G401 (cell line): Measurements from ENCODE around the gene NPPB. TPM values are rescaled to one million over a fixed set of nuclear protein-coding genes. Genes with fewer than 3 reads are reported as not detected.

Experiments used
- DNase-seq: peaks from one replicate; pipeline ENCODE4 v3.0.0-alpha.2; 2015; ENCODE audit warnings: low spot score
- in situ Hi-C: cut with HindIII; loops from 2 replicates; pipeline ENCODE4 v1.10.0; 2016; ENCODE audit warnings: low sequenced_read_pairs, mixed read lengths
- total RNA-seq: library from RNA; depleted of rRNA; stranded (reverse); fragments of >200 nt; shearing (Covaris generic); gene quantifications from 2 replicates; pipeline ENCODE4 v1.2.3, GENCODE V29; 2014

NPPB gene
- total RNA-seq, 1 experiment from 2014 or later: not detected

DNA sequence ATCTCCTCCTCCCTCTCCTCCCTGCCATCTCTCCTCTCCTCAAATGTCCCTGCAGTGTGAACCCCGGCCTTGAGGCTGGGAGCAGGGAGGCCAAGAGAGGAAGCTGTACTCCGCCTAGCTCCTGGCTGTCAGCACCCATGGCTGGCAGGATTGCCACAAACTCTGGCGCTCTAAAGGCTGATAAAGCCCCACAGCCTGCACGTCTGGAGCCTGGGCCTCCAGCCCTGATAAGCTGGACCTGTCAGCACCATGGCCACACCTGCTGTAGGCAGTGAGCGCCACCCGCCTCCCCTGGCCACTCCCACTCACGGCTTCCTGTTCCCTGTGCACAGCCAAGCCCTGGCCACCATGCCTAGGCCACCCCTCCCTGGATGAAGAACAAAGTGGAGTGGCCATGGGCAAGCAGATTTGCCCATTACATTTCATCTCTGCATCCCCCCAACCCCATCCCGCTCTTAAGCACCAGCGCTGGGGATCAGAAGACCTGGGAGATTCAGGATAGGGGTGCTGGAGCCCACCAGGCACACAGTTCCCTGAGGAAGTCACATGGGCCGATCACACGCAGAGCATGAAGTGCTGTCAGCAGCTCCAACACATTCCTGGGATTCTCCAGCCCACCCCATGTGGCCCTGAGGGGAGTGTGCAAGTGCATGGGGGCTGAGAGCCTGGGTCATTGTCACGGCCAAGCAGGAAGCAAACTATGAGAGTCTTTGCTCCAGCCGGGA lies 24.2 kb upstream of the NPPB start:
- in situ Hi-C loops: no loop called here

DNA sequence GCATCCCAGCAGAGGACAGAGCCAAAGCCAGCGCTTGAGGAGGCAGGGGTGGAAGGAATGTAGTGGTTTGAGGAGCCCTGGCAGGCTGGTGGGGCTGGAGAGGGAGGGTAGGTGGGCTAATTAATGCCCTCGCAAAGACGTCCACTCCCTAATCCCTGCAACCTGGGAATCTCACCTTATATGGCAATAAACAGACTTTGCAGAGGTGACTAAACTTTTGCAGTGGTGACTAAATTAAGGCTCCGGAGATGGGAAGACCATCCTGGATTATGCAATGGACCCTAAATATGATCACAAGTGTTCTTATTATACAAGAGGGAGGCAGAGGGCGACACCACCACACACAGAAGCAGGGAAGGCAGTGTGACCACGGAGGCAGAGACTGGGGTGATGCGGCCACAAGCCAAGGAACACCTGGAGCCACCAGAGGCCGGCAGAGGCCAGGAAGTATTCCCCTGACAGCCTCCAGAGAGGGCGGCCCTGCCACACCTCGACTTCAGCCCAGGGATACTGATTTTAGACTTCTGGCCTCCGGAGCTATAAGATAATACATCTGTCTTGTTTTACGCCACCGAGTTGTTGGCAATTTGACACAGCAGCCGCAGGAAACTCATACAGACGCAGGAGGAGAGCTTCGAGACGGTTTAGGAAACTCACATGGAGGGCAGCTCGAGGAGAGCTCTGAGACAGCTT lies 23.1 kb upstream of the NPPB start:
- in situ Hi-C loops: no loop called here
- no peak for DNase-seq

More for the DNA sequence above, 24.2 kb upstream of the NPPB start:
- no peak for DNase-seq

GRCh38 chr1:11880911-11881748 lies 22.4 kb upstream of the NPPB start:
- in situ Hi-C loops: no loop called here
- DNase-seq: no peak

DNA sequence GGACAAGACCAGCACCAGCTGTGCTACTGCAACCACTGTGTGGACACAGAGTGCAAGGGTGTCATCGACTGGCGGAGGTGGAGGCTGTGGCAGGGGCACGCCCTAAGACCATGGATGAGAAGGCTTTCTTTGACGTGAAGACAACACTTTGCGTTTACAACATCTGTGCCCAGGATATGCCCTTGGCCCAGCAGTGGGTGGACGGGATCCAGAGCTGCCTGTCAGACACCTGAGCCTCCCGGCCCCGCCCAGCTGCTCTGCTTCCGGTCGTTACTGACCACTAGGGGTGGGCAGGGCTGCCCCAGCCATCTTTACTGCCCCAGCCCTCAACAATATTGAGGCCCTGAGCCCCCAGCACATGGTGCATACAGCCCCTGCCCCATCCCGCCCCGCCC lies 21.4 kb upstream of the NPPB start:
- in situ Hi-C loops: no loop called here
- DNase-seq: no peak

DNA sequence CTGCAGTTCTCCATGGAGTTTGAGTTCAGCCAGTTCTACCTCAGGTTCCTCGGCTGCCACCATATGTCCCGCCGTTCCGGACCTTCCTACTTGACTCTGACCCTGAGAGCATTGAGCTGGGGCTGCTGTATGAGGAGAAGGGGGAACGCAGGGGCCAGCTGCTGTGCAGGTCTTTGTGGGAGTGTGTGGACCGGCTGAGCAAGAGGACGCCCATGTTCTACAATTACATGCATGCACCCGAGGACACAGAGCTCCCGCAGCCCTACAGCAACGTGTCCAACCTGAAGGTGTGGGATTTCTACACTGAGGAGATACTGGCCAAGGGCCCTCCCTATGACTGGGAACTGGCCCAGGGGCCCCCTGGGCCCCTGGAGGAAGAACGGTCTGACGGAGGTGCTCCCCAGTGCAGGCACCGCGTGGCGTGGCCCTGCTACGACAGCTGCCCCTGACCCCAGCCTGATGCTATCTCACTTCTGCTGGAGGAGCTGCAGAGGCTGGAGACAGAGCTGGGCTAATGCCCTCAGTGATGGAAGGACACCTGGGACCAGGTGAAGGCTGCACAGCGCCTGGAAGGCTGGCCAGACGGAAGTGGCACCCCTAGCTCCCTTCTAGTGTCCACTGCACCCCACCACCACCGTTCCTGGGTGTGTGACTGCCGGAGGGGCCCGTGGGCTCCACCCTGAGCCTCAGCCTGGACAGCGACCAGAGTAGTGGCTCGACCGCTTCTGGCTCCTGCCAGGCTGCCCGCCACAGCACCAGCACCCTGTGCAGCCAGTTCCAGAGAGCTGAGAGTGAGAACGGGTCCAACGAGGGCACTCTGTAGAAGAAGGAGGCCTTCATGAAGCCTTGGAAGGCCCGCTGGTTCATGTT lies 20.8 kb upstream of the NPPB start:
- DNase-seq: no peak

DNA sequence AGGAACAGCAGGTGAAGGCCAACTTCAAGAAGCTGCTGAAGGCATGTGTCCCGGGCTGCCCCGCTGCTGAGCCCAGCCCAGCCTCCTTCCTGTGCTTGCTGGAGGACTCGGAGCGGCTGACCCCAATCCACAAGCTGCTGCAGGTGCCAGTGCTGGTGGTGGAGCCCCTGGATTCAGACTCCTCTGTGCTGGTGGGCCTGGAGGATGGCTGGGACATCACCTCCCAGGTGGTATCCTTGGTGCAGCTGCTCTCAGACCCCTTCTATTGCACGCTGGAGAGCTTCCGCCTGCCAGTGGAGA lies 20.1 kb upstream of the NPPB start:
- no peak for DNase-seq
- in situ Hi-C loops: no loop called here

More for the DNA sequence above, 20.8 kb upstream of the NPPB start:
- in situ Hi-C loops: no loop called here

- DNase-seq: no peak
- in situ Hi-C loops: no loop called here
These were observed 19.5 kb upstream of the NPPB start for GRCh38 chr1:11878081-11878890.

GRCh38 chr1:11877074-11877473 lies 18.3 kb upstream of the NPPB start:
- in situ Hi-C loops: no loop called here
- DNase-seq: no peak

DNA sequence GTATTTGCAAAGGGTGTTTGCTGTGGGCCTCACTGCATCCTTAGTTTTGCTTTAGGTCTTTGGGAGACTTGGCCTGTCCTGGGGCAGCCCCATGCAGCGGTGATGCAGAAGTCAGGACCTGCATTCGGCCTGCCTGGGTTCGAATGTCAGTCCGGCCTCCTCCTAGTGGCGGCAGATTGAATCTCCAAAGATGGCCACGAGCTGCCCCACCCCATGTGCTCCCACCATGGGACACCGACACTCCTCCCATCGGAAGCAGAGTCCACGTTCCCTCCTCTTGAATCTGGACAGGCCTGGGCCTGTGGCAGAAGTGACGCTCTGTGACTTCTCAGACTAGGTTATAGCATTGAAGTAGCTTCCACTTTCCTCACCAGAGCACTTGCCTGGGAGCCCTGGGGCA lies 16.3 kb upstream of the NPPB start:
- DNase-seq: no peak
- in situ Hi-C loops: no loop called here

- no peak for DNase-seq
- in situ Hi-C loops: no loop called here
These were observed 15.9 kb upstream of the NPPB start for GRCh38 chr1:11874624-11875023.

DNA sequence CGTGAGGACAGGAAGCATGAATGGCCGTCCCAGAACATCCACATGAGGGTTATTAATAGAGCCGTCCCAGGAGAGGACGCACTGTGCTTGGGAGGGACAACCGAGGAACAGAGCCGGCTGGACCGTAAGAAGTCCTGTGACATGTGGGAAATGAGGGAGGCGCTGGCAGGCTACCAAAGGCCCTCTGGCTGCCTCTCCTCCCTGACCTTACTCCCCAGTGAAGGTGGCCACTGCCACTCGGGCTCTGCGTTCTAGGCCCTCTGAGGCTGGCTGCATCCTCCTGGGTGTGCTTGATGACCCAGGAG lies 15.5 kb upstream of the NPPB start:
- peak; percentile 28 for DNase-seq
- in situ Hi-C loops: no loop called here

DNA sequence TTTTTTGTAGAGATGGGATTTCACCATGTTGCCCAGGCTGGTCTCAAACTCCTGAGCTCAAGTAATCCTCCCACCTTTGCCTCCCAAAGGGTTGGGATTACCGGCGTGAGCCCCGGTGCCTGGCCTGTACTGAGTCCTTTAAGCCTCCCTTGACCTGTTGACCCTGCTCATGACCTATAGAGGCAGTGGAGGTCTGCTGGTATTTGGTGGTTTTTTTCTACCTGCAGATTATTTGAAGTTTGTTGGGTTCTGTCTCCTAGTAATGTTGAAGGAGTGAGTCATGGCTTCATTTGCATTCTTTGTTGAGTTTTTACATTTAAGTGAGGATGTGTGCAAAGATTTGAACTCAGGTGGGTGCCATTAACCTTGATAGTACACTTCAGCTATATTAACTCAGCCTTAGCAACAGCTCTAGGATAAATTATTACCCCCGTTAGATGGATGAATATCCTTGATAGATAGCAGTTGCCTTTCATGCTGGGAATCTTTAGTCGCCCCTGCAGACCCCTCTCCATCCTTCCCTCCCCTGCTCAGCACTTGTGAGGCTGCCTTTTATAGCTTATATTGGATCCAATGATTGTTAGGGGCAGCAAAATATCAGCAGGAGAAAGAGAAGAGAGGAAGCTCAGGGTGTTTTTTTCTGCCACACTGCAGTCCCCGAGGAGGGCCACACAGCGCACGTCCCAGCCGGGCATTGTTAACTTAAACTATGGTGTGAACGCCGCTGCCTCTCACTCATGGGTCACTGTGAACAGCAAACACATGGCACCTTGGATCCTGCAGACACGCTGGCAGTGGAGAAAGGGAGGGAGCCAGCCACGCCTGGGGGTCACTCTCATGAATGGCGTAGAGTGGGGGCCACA lies 14.9 kb upstream of the NPPB start:
- in situ Hi-C loops: no loop called here
- DNase-seq: no peak

DNA sequence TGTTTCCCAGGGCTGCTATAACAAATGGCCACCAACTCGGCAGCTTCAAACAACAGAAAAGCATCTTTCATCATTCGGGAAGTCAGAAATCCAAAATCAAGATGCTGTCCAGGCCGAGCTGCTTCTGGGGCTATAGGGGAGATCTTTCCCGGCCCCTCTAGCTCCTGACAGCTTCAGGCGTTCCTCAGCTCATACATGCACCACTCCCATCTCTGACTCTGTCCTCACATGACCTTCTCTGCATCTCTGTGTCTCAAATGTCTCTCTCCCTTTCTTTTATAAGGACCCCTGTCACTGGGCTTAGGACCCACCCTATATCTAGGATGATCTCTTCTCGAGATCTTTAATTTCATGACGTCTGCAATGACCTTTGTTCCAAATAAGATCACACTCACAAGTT lies 13.8 kb upstream of the NPPB start:
- in situ Hi-C loops: no loop called here
- no peak for DNase-seq

DNA sequence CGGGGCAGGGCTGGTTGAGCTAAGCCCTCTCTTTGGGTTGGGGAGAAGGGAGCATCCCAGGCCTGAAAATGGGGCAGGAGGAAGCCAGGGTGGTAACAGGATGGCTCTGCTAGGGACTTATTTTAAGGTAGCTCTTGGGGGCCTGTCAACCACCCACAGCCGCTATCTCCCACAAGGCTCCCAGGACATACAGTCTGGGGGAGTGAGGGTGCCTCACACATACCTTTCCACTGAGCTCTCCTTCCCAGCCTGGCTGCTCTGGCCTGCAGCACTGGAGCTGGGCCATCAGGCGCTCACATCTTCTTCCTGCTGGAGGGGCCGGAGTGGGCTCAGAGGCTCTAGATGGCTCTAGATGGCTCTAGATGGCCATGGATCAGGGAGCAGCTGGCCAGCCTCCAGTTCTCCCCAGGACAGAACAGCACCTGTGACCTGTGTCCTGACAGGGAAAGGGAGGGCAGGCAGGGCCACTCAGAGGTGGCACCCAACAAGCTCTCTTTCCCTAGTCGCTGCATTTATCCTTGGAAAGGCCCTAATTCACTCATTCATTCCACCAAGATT lies 11.0 kb upstream of the NPPB start:
- DNase-seq: no peak
- in situ Hi-C loops: loop anchor here (10.0 kb wide), 1 partner anchor 55 kb away; no protein-coding TSS in a partner anchor

DNA sequence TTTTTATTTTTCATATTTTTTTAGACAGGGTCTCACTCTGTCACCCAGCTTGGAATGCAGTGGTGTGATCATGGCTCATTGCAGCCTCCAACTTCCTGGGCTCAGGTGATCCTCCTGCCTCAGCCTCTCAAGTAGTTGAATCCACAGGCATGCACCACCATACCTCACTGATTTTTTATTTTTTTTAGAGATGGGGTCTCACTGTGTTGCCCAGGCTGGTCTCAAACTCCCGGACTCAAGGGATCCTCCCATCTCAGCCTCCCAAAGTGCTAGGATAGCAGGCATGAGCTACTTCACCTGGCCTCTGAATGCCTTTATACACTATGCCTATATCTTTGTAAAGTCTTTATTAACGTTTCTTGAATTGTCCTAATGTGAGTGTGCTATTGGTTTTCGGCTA lies 10.4 kb upstream of the NPPB start:
- DNase-seq: no peak
- in situ Hi-C loops: loop anchor here (10.0 kb wide), 1 partner anchor 54 kb away; no protein-coding TSS in a partner anchor

DNA sequence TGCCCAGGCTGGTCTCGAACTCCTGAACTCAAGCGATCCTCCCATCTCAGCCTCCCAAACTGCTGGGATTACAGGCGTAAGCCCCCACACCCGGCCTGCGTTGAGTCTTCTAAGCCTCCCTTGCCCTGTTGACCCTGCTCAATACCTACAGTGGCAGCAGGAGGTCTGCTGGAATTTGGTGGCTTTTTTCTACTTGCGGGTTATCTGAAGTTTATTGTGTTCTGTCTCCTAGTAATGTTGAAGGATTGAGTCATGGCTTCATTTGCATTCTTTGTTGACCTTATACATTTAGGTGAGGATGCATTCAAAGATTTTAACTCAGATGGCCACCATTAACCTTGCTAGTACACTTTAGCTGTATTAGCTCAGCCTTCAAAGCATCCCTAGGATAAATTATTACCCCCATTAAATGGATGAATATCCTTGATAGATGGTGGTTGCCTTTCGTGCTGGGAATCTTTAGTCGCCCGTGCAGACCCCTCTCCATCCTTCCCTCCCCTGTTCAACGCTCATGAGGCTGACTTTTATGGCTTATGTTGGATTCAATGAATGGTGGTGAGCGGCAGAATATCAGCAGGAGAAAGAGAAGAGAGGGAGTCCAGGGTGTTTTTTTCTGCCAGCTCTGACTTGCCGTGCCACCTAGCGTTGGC lies 9.7 kb upstream of the NPPB start:
- DNase-seq: no peak
- in situ Hi-C loops: loop anchor here (10.0 kb wide), 1 partner anchor 54 kb away; no protein-coding TSS in a partner anchor

DNA sequence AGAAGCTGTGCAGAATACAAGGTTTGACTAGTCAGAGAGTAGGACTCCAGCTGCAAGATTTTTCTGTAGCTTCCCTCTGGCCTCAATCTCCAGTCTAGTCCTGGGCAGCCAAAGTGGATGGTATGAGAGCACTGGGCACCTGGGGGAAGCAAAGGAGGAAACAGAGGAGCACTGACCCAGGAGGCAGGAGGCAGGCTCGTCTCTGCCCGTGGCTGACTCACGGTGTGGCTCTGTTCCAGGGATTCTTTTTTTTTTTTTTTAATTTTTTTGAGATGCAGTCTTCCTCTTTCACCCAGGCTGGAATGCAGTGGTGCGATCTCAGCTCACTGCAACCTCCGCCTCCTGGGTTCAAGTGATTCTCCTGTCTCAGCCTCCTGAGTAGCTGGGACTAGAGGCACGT lies 4.1 kb upstream of the NPPB start:
- in situ Hi-C loops: loop anchor here (10.0 kb wide), 1 partner anchor 48 kb away; no protein-coding TSS in a partner anchor
- DNase-seq: no peak
